ENCODE data around the gene MRPL49. TPM values are rescaled to one million over a fixed set of nuclear protein-coding genes. Genes with fewer than 3 reads are reported as not detected.

MRPL49 gene
- total and polyA plus RNA-seq, 2 of the 8 experiments (the other 6 are each of a cell fraction or from before 2014, with no cell fraction given): 54.0 to 84.8 TPM

- TF ChIP-seq EGR1 (IDR thresholded peaks at IDR 0.05; ENCODE audit: borderline replicate concordance, low read depth, low read length) (no peak), SP1 (IDR thresholded peaks at IDR 0.05; ENCODE audit: low read depth, low read length) (peak; percentile 88), MAX (IDR thresholded peaks at IDR 0.05) (peak; percentile 46; the same call in 1 of the 2 replicates), RXRA (IDR thresholded peaks at IDR 0.05; ENCODE audit: insufficient read depth, low read depth, low read length) (no peak), SRF (IDR thresholded peaks at IDR 0.05; ENCODE audit: low read depth, low read length) (peak; percentile 63; the same call in 1 of the 2 replicates), KDM4A (IDR thresholded peaks at IDR 0.05; ENCODE audit: low read depth, low read length, severe bottlenecking) (peak; percentile 92), CHD7 (IDR thresholded peaks at IDR 0.05; ENCODE audit: insufficient replicate concordance, low read length) (no peak), TBP (IDR thresholded peaks at IDR 0.05; ENCODE audit: low read depth, low read length) (peak; percentile 96), CBX5 (IDR thresholded peaks at IDR 0.05; ENCODE audit: low read depth, low read length) (no peak), SUZ12 (IDR thresholded peaks at IDR 0.05; ENCODE audit: low read length) (no peak)
Observed at GRCh38 chr11:65121865-65122696, at the start of gene MRPL49, which contains the start of gene FAU (continued).

Data from H1 (cell line).